HepG2 (cell line): ENCODE data around the gene THSD1. TPM values are rescaled to one million over a fixed set of nuclear protein-coding genes. Genes with fewer than 3 reads are reported as not detected.

Source experiments
- ATRX ChIP-seq: sonication (generic); formaldehyde crosslinking; IDR thresholded peaks from 2 replicates; pipeline ENCODE4 v1.4.0; 2020; ENCODE audit warnings: missing genetic modification reagents, borderline replicate concordance
- ETS1 ChIP-seq: sonication (generic); formaldehyde crosslinking; IDR thresholded peaks from 2 replicates; pipeline ENCODE4 v1.4.0; 2020; ENCODE audit warnings: missing genetic modification reagents
- GTF3A ChIP-seq: sonication (generic); formaldehyde crosslinking; conservative IDR thresholded peaks from 2 replicates; pipeline ENCODE4 v1.4.0; 2020; ENCODE audit warnings: mild to moderate bottlenecking, missing genetic modification reagents
- MAF1 ChIP-seq: sonication (generic); formaldehyde crosslinking; IDR thresholded peaks from 2 replicates; pipeline ENCODE4 v1.5.0; 2020; ENCODE audit warnings: missing genetic modification reagents, borderline replicate concordance
- PAX8 ChIP-seq: sonication (generic); formaldehyde crosslinking; IDR thresholded peaks from 2 replicates; pipeline ENCODE4 v1.8.0; 2022; ENCODE audit warnings: mild to moderate bottlenecking, missing genetic modification reagents, borderline replicate concordance
- REPIN1 ChIP-seq: sonication (generic); formaldehyde crosslinking; IDR thresholded peaks from 2 replicates; pipeline ENCODE4 v1.8.0; 2022; ENCODE audit warnings: missing genetic modification reagents, low read depth, mild to moderate bottlenecking, borderline replicate concordance
- ZFP36L2 ChIP-seq: sonication (generic); formaldehyde crosslinking; IDR thresholded peaks from 2 replicates; pipeline ENCODE4 v1.4.0; 2020; ENCODE audit warnings: missing genetic modification reagents
- ZFX ChIP-seq: sonication (generic); formaldehyde crosslinking; IDR thresholded peaks from 2 replicates; pipeline ENCODE4 v1.4.0; 2020; ENCODE audit warnings: mild to moderate bottlenecking, low read depth, missing genetic modification reagents, moderate library complexity
- ZHX2 ChIP-seq, 2 experiments: sonication (generic) in 1 of 2; formaldehyde crosslinking in 1 of 2; IDR thresholded peaks; 2 replicates each; pipeline versions ENCODE4 v1.6.1 to v1.9.0; 2014 to 2022; ENCODE audit warnings: antibody characterized with exemption in 1 of 2, borderline replicate concordance in 1 of 2, inconsistent platforms in 1 of 2, low read depth in 1 of 2, missing genetic modification reagents in 1 of 2
- ZNF253 ChIP-seq: sonication (generic); formaldehyde crosslinking; IDR thresholded peaks from 2 replicates; pipeline ENCODE4 v1.8.0; 2022; ENCODE audit warnings: mild to moderate bottlenecking, missing genetic modification reagents, borderline replicate concordance
- ZNF484 ChIP-seq: sonication (generic); formaldehyde crosslinking; IDR thresholded peaks from 2 replicates; pipeline ENCODE4 v1.5.1; 2020; ENCODE audit warnings: mild to moderate bottlenecking, low read depth, missing genetic modification reagents, borderline replicate concordance
- ZNF572 ChIP-seq: sonication (generic); formaldehyde crosslinking; IDR thresholded peaks from 2 replicates; pipeline ENCODE4 v1.5.1; 2020; ENCODE audit warnings: mild to moderate bottlenecking, missing genetic modification reagents
- ZNF781 ChIP-seq: sonication (generic); formaldehyde crosslinking; IDR thresholded peaks from 2 replicates; pipeline ENCODE4 v1.5.1; 2020; ENCODE audit warnings: borderline replicate concordance, mild to moderate bottlenecking, missing genetic modification reagents; ENCODE audit errors: not compliant biosample characterization
- polyA plus RNA-seq, 8 experiments: library from polyadenylated mRNA; depleted of rRNA in 3 of 8; stranded (reverse) in 7 of 8; unstranded in 1 of 8; fragments of >200 nt; fragmentation: Illumina TruSeq in 4 of 8; extraction: Trizol in 4 of 8; gene quantifications; 2 replicates each; pipeline versions ENCODE4 v1.2.1 to v1.2.3, GENCODE V29; 2011 to 2016; ENCODE audit warnings: low read depth in 4 of 8, missing spikeins in 1 of 8, mixed read lengths in 1 of 8; ENCODE audit not compliant: insufficient read depth in 1 of 8
- total RNA-seq, 5 experiments: library from RNA; depleted of rRNA; stranded (reverse); fragments of >200 nt; fragmentation: Illumina TruSeq; extraction: Trizol; gene quantifications; 2 replicates each; pipeline ENCODE4 v1.2.3, GENCODE V29; 2016; ENCODE audit warnings: low read depth in 1 of 5
- TF ChIP-seq, protein P1 (sequence below): sonication (generic); formaldehyde crosslinking; IDR thresholded peaks from 2 replicates; pipeline ENCODE4 v1.5.1; 2020; ENCODE audit warnings: missing genetic modification reagents, mild to moderate bottlenecking, borderline replicate concordance
- TF ChIP-seq, protein P2 (sequence below): IDR thresholded peaks from 2 replicates; pipeline ENCODE4 v1.6.1; 2016

THSD1 gene
- total and polyA plus RNA-seq, 2 of the 13 experiments (the other 11 are each of a cell fraction or from before 2014, with no cell fraction given): 0.11 to 0.15 TPM

DNA sequence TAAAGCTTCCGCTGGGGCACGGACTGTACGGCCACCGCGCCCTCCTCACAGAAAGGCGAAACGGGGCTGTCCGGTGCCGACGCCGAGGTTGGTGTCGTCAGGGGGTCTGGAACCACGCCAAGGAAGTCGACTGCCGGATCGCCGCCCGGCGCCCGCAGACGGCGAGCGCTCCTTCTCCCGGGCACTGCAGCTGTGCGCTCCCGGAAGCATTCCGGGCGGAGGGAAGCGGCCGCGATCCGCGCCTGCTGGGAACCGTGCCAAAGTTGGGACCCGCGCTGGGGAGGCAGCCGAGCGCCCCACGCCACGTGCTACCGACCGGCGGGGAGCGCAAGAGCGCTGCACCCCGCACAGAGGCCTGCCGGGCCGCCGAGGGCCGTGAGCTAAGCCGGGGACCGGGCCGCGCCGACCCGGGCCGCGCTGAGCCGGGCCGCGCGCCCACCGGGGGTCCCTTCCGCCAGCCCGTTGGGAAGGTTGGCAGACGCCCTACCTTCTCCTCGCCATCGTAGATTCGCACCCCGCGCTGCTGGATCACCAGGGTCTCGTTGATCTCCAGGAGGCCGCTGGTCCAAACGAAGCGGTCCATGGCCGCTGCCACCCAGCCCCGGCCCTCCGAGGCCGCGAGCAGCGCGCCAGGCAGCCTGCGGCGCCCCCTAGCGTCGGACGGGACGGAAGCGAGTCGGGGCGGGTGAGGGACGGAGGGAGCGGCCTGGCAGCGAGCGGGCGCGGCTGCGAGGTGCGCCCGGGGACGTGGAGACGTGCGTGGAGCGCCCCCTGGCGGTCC, 44.2 kb upstream of the THSD1 start, which contains the start of gene VPS36 (continued):
- TF ChIP-seq GTF3A (CRISPR knock-in tag) (peak; percentile 60; the same call in 1 of the 2 replicates), ZFP36L2 (CRISPR knock-in tag) (no peak), ATRX (CRISPR knock-in tag) (no peak), MAF1 (CRISPR knock-in tag) (peak; percentile 50; the same call in 1 of the 2 replicates), REPIN1 (CRISPR knock-in tag) (peak; percentile 86; the same call in 1 of the 2 replicates), ZNF253 (CRISPR knock-in tag) (peak; percentile 82), ZNF484 (no peak), ZHX2 (IDR thresholded peaks at IDR 0.05; ENCODE audit: low read depth) (no peak), ZHX2 (CRISPR knock-in tag; IDR thresholded peaks at IDR 0.05; ENCODE audit: borderline replicate concordance) (0 out of 2 replicates have a peak, but pooled peaks have one; percentile 33), ZFX (CRISPR knock-in tag) (peak; percentile 97), PAX8 (CRISPR knock-in tag) (peak; percentile 81; the same call in 1 of the 2 replicates), ETS1 (CRISPR knock-in tag) (0 out of 2 replicates have a peak, but pooled peaks have one; percentile 43), ZNF781 (peak; percentile 30), ZNF572 (no peak)
- TF ChIP-seq, protein P1, sequence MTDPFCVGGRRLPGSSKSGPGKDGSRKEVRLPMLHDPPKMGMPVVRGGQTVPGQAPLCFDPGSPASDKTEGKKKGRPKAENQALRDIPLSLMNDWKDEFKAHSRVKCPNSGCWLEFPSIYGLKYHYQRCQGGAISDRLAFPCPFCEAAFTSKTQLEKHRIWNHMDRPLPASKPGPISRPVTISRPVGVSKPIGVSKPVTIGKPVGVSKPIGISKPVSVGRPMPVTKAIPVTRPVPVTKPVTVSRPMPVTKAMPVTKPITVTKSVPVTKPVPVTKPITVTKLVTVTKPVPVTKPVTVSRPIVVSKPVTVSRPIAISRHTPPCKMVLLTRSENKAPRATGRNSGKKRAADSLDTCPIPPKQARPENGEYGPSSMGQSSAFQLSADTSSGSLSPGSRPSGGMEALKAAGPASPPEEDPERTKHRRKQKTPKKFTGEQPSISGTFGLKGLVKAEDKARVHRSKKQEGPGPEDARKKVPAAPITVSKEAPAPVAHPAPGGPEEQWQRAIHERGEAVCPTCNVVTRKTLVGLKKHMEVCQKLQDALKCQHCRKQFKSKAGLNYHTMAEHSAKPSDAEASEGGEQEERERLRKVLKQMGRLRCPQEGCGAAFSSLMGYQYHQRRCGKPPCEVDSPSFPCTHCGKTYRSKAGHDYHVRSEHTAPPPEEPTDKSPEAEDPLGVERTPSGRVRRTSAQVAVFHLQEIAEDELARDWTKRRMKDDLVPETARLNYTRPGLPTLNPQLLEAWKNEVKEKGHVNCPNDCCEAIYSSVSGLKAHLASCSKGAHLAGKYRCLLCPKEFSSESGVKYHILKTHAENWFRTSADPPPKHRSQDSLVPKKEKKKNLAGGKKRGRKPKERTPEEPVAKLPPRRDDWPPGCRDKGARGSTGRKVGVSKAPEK (CRISPR knock-in tag): no peak
- TF ChIP-seq, protein P2, sequence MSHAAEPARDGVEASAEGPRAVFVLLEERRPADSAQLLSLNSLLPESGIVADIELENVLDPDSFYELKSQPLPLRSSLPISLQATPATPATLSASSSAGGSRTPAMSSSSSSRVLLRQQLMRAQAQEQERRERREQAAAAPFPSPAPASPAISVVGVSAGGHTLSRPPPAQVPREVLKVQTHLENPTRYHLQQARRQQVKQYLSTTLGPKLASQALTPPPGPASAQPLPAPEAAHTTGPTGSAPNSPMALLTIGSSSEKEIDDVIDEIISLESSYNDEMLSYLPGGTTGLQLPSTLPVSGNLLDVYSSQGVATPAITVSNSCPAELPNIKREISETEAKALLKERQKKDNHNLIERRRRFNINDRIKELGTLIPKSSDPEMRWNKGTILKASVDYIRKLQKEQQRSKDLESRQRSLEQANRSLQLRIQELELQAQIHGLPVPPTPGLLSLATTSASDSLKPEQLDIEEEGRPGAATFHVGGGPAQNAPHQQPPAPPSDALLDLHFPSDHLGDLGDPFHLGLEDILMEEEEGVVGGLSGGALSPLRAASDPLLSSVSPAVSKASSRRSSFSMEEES: no peak
